Osteocyte (in vitro differentiated cells): ENCODE measurements around the gene GAR1. TPM values are rescaled to one million over a fixed set of nuclear protein-coding genes. Genes with fewer than 3 reads are reported as not detected.

Source experiments
- DNase-seq: peaks from one replicate; pipeline ENCODE4 v3.0.0; 2021; ENCODE audit warnings: mixed read lengths; ENCODE audit not compliant: unreplicated experiment; ENCODE audit errors: extremely low spot score
- H3K27ac Mint-ChIP-seq: one replicate; pipeline ENCODE4 v1.8.0; 2021; ENCODE audit warnings: mild to moderate bottlenecking, mixed read lengths; ENCODE audit not compliant: unreplicated experiment
- H3K27me3 Mint-ChIP-seq: one replicate; pipeline ENCODE4 v1.8.0; 2021; ENCODE audit warnings: mixed read lengths; ENCODE audit not compliant: unreplicated experiment
- H3K36me3 Mint-ChIP-seq: one replicate; pipeline ENCODE4 v1.8.0; 2021; ENCODE audit warnings: mixed read lengths; ENCODE audit not compliant: unreplicated experiment
- H3K4me1 Mint-ChIP-seq: one replicate; pipeline ENCODE4 v1.8.0; 2021; ENCODE audit warnings: mixed read lengths; ENCODE audit not compliant: unreplicated experiment
- H3K4me3 Mint-ChIP-seq: one replicate; pipeline ENCODE4 v1.8.0; 2021; ENCODE audit warnings: mild to moderate bottlenecking, moderate library complexity, mixed read lengths; ENCODE audit not compliant: unreplicated experiment
- H3K9me3 Mint-ChIP-seq: one replicate; pipeline ENCODE4 v1.8.0; 2021; ENCODE audit warnings: mixed read lengths; ENCODE audit not compliant: unreplicated experiment
- total RNA-seq: library from RNA; stranded (reverse); gene quantifications from 2 replicates; pipeline ENCODE4 v1.2.1, GENCODE V29; 2021
- TF ChIP-seq, protein P1 (sequence below): fragments of 200-600 bp; sonication (generic); IDR thresholded peaks from 2 replicates; pipeline ENCODE4 v1.5.0; 2021; ENCODE audit warnings: antibody characterized with exemption, mild to moderate bottlenecking, moderate library complexity

Gene GAR1
- total RNA-seq, 1 donor from 2014 or later, result 16.8 TPM

- peaks cover 4% of the 10 kb centered on the region for H3K4me1 Mint-ChIP-seq
- no peak overlapping the region for H3K27ac Mint-ChIP-seq
- no peak overlapping the region for H3K4me3 Mint-ChIP-seq
- H3K27me3 Mint-ChIP-seq, result peaks cover 41% of the 10 kb centered on the region
- peaks cover 11% of the 10 kb centered on the region for H3K9me3 Mint-ChIP-seq
- H3K36me3 Mint-ChIP-seq, result peaks cover 2% of the 10 kb centered on the region
- DNase-seq, result no peak
- TF ChIP-seq, protein P1, sequence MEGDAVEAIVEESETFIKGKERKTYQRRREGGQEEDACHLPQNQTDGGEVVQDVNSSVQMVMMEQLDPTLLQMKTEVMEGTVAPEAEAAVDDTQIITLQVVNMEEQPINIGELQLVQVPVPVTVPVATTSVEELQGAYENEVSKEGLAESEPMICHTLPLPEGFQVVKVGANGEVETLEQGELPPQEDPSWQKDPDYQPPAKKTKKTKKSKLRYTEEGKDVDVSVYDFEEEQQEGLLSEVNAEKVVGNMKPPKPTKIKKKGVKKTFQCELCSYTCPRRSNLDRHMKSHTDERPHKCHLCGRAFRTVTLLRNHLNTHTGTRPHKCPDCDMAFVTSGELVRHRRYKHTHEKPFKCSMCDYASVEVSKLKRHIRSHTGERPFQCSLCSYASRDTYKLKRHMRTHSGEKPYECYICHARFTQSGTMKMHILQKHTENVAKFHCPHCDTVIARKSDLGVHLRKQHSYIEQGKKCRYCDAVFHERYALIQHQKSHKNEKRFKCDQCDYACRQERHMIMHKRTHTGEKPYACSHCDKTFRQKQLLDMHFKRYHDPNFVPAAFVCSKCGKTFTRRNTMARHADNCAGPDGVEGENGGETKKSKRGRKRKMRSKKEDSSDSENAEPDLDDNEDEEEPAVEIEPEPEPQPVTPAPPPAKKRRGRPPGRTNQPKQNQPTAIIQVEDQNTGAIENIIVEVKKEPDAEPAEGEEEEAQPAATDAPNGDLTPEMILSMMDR, result no peak
These were observed 16.7 kb upstream of the GAR1 start for GRCh38 chr4:109798866-109799265.

DNA sequence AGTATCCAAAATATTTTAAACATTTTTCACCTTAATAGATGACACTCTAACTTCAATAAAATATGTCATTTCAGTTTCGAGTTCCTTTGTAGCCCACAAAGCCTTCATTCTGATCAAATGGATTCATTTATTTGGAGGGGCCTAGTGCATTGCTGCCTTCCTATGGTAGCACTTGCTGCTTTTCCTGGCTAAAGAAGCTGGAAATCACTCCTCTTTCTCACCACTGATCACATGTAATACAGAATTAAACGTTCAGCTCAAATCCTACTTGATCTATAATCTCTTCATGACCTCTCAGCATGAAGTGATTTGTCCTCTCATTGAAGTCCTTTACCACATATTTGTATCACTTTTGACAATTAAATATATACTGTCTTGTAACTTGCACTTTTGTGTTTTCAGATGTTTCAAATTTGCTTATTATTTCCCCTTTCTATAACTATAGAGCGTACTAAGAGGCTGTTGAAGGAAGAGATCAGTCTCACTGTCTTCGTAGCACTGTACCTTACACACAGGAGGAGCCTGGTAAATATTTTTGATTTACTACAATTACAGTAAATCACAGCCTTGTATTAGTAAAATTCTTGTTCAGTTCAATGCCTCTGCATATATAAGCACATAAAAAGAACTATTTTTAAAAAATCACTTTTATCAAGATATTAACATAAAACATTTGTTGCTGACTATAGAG, 14.3 kb upstream of the GAR1 start:
- H3K4me3 Mint-ChIP-seq, result no peak overlapping the region
- peaks cover 4% of the 10 kb centered on the region for H3K4me1 Mint-ChIP-seq
- H3K27me3 Mint-ChIP-seq, result peaks cover 30% of the 10 kb centered on the region
- no peak overlapping the region for H3K27ac Mint-ChIP-seq
- TF ChIP-seq, protein P1, result no peak
- peaks cover 2% of the 10 kb centered on the region for H3K9me3 Mint-ChIP-seq
- no peak for DNase-seq
- H3K36me3 Mint-ChIP-seq, result no peaks in the 10 kb centered on the region

GRCh38 chr4:109801895-109802319, 13.7 kb upstream of the GAR1 start, which contains the start of gene CFI:
Gene CFI (minus strand): TSS chr4:109801999. CDS start chr4:109801971, 28 bp downstream.
- DNase-seq, result no peak
- Mint-ChIP-seq H3K36me3 (no peaks in the 10 kb centered on the region), H3K9me3 (no peaks in the 10 kb centered on the region), H3K4me3 (no peak within 1 kb of the TSS), H3K27ac (no peak within 1 kb of the TSS), H3K4me1 (peaks cover 4% of the 10 kb centered on the region), H3K27me3 (peaks cover 30% of the 10 kb centered on the region)
- TF ChIP-seq, protein P1, result no peak

DNA sequence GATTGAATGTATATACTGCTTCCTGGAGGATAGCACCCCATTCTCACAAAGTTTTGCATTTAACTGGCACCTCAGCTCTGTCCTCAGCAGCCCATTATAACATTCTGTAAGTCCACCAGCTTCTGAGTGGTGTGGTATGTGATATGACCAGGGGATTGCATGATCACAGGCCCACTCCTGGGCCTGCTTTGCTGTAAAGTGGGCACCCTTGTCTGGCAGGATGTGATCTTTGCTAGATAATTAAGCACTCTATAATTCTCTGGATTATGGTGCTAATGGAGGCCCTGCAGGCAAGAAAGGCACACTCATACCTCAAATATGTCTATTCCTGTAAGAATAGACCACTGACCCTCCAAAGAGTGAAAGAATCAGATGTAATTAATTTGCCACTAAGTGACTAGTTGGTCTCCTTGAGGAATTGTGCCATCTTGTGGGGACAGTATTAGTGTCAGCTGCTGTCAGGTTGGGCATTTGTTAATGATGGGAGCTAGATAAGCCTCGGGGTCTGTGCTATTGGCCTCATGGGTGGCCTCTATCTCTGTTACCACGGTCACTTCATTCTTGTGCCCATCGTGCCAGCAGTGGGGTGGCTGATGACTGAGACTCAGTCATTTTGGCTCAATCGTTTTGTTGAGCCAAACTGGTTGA, 11.5 kb upstream of the GAR1 start:
- Mint-ChIP-seq H3K27ac (no peak overlapping the region), H3K36me3 (no peaks in the 10 kb centered on the region)
- DNase-seq, result no peak

GRCh38 chr4:109809655-109810054, 5.9 kb upstream of the GAR1 start:
- TF ChIP-seq, protein P1, result no peak
- H3K27ac Mint-ChIP-seq, result no peak overlapping the region
- H3K9me3 Mint-ChIP-seq, result no peaks in the 10 kb centered on the region
- no peak overlapping the region for H3K4me3 Mint-ChIP-seq
- peaks cover 31% of the 10 kb centered on the region for H3K27me3 Mint-ChIP-seq
- no peaks in the 10 kb centered on the region for H3K36me3 Mint-ChIP-seq
- no peak for DNase-seq
- H3K4me1 Mint-ChIP-seq, result peaks cover 2% of the 10 kb centered on the region

More for the DNA sequence above, 11.5 kb upstream of the GAR1 start:
- H3K4me1 Mint-ChIP-seq, result peaks cover 4% of the 10 kb centered on the region
- TF ChIP-seq, protein P1, result peak; percentile 62
- peaks cover 18% of the 10 kb centered on the region for H3K27me3 Mint-ChIP-seq
- no peaks in the 10 kb centered on the region for H3K9me3 Mint-ChIP-seq
- no peak overlapping the region for H3K4me3 Mint-ChIP-seq
